Stimulated activated naive CD8-positive, alpha-beta T cell treated with anti-CD3 and anti-CD28 coated beads, Interleukin-15, amount 100 ng/mL, for 72 hours (primary cell): Measurements from ENCODE around the gene DPP6.

ENCODE experiments used
- ATAC-seq: fragments of 150-1000 bp; cut with Tn5 transposase; 2 replicates; pipeline ENCODE4 v1.10.0; 2021; ENCODE audit warnings: mild to moderate bottlenecking, moderate library complexity
- DNase-seq, 2 donors: peaks; one replicate each; pipeline ENCODE4 v3.0.0; 2021 to 2022
- H3K27ac Mint-ChIP-seq, 2 donors: one replicate each; pipeline ENCODE4 v1.8.0; 2022; ENCODE audit warnings: mild to moderate bottlenecking in 2 of 2, mixed read lengths in 2 of 2, moderate library complexity in 2 of 2
- H3K27me3 Mint-ChIP-seq: one replicate; pipeline ENCODE4 v1.8.0; 2022; ENCODE audit warnings: mixed read lengths
- H3K4me1 Mint-ChIP-seq: one replicate; pipeline ENCODE4 v1.8.0; 2022; ENCODE audit warnings: mild to moderate bottlenecking, mixed read lengths
- H3K4me3 Mint-ChIP-seq, 2 donors: one replicate each; pipeline ENCODE4 v1.8.0; 2022; ENCODE audit warnings: mild to moderate bottlenecking in 2 of 2, mixed read lengths in 2 of 2, moderate library complexity in 1 of 2
- H3K9me3 Mint-ChIP-seq, 2 donors: one replicate each; pipeline ENCODE4 v1.8.0; 2022; ENCODE audit warnings: mixed read lengths in 2 of 2

Gene DPP6

GRCh38 chr7:154306036-154306435 lies 253.8 kb downstream of the DPP6 start:
- Mint-ChIP-seq H3K27me3 (peaks cover 25% of the 10 kb centered on the region), H3K9me3 (peaks cover 0 to 4% of the 10 kb centered on the region in 2 donors), H3K27ac (no peak overlapping the region), H3K4me3 (no peak overlapping the region), H3K4me1 (no peaks in the 10 kb centered on the region)
- ATAC-seq (no peak), DNase-seq (no peak)

- ATAC-seq (no peak), DNase-seq (no peak)
- Mint-ChIP-seq H3K4me3 (no peak overlapping the region), H3K27me3 (peaks cover 20% of the 10 kb centered on the region), H3K27ac (no peak overlapping the region), H3K4me1 (no peaks in the 10 kb centered on the region), H3K9me3 (peaks cover 0 to 4% of the 10 kb centered on the region in 2 donors)
Observed at GRCh38 chr7:154308928-154309327, 256.7 kb downstream of the DPP6 start.

- H3K4me1 Mint-ChIP-seq, result no peaks in the 10 kb centered on the region
Observed at GRCh38 chr7:154310114-154310513, 257.9 kb downstream of the DPP6 start.

GRCh38 chr7:154324196-154324595 lies 272.0 kb downstream of the DPP6 start:
- no peaks in the 10 kb centered on the region for H3K4me1 Mint-ChIP-seq

More at GRCh38 chr7:154310114-154310513, 257.9 kb downstream of the DPP6 start:
- ATAC-seq (no peak), DNase-seq (no peak)
- Mint-ChIP-seq H3K27ac (no peak overlapping the region), H3K9me3 (peaks cover 0 to 4% of the 10 kb centered on the region in 2 donors), H3K27me3 (peaks cover 10% of the 10 kb centered on the region), H3K4me3 (no peak overlapping the region)

GRCh38 chr7:154326421-154326820 lies 274.2 kb downstream of the DPP6 start:
- ATAC-seq (no peak), DNase-seq (no peak)
- H3K27ac Mint-ChIP-seq, result no peak overlapping the region
- no peaks in the 10 kb centered on the region for H3K27me3 Mint-ChIP-seq
- no peak overlapping the region for H3K4me3 Mint-ChIP-seq
- H3K4me1 Mint-ChIP-seq, result no peaks in the 10 kb centered on the region
- H3K9me3 Mint-ChIP-seq, result peaks cover 0 to 5% of the 10 kb centered on the region in 2 donors

More at GRCh38 chr7:154324196-154324595, 272.0 kb downstream of the DPP6 start:
- Mint-ChIP-seq H3K27me3 (no peaks in the 10 kb centered on the region), H3K27ac (no peak overlapping the region), H3K9me3 (no peaks in the 10 kb centered on the region), H3K4me3 (no peak overlapping the region)
- DNase-seq (no peak), ATAC-seq (no peak)

- Mint-ChIP-seq H3K27ac (no peak overlapping the region), H3K4me3 (no peak overlapping the region), H3K9me3 (peaks cover 5 to 6% of the 10 kb centered on the region in 2 donors), H3K4me1 (no peaks in the 10 kb centered on the region), H3K27me3 (no peaks in the 10 kb centered on the region)
- DNase-seq, result no peak
- ATAC-seq, result no peak
Observed at GRCh38 chr7:154330318-154330717, 278.1 kb downstream of the DPP6 start.

- Mint-ChIP-seq H3K4me1 (no peaks in the 10 kb centered on the region), H3K27ac (no peak overlapping the region), H3K9me3 (peaks cover 5 to 6% of the 10 kb centered on the region in 2 donors), H3K27me3 (no peaks in the 10 kb centered on the region), H3K4me3 (no peak overlapping the region)
- ATAC-seq (no peak), DNase-seq (no peak)
Observed at GRCh38 chr7:154332811-154333580, 280.8 kb downstream of the DPP6 start.

- no peak overlapping the region for H3K4me3 Mint-ChIP-seq
- peaks cover 0 to 12% of the 10 kb centered on the region in 2 donors for H3K9me3 Mint-ChIP-seq
- ATAC-seq (no peak), DNase-seq (no peak)
- H3K27me3 Mint-ChIP-seq, result no peaks in the 10 kb centered on the region
- no peak overlapping the region for H3K27ac Mint-ChIP-seq
- no peaks in the 10 kb centered on the region for H3K4me1 Mint-ChIP-seq
Observed at GRCh38 chr7:154336295-154336694, 284.1 kb downstream of the DPP6 start.

GRCh38 chr7:154338701-154339506 lies 286.7 kb downstream of the DPP6 start:
- Mint-ChIP-seq H3K27ac (peak overlapping the region in 1 of 2 donors; percentile 49), H3K4me1 (no peaks in the 10 kb centered on the region), H3K9me3 (peaks cover 0 to 7% of the 10 kb centered on the region in 2 donors), H3K4me3 (no peak overlapping the region), H3K27me3 (no peaks in the 10 kb centered on the region)
- DNase-seq (no peak), ATAC-seq (no peak)

GRCh38 chr7:154342971-154343633 lies 290.9 kb downstream of the DPP6 start:
- ATAC-seq (no peak), DNase-seq (no peak)
- Mint-ChIP-seq H3K4me1 (no peaks in the 10 kb centered on the region), H3K27ac (no peak overlapping the region), H3K9me3 (peaks cover 0 to 7% of the 10 kb centered on the region in 2 donors), H3K27me3 (no peaks in the 10 kb centered on the region), H3K4me3 (no peak overlapping the region)

- H3K4me3 Mint-ChIP-seq, result no peak overlapping the region
- H3K4me1 Mint-ChIP-seq, result no peaks in the 10 kb centered on the region
- no peaks in the 10 kb centered on the region for H3K27me3 Mint-ChIP-seq
- H3K27ac Mint-ChIP-seq, result no peak overlapping the region
- no peak for ATAC-seq
- DNase-seq, result no peak
- H3K9me3 Mint-ChIP-seq, result peaks cover 4 to 7% of the 10 kb centered on the region in 2 donors
Observed at GRCh38 chr7:154343778-154344412, 291.7 kb downstream of the DPP6 start.

GRCh38 chr7:154345093-154345492 lies 292.9 kb downstream of the DPP6 start:
- no peaks in the 10 kb centered on the region for H3K27me3 Mint-ChIP-seq
- peaks cover 4 to 12% of the 10 kb centered on the region in 2 donors for H3K9me3 Mint-ChIP-seq
- DNase-seq (no peak), ATAC-seq (no peak)
- H3K27ac Mint-ChIP-seq, result no peak overlapping the region
- H3K4me3 Mint-ChIP-seq, result no peak overlapping the region
- no peaks in the 10 kb centered on the region for H3K4me1 Mint-ChIP-seq

- Mint-ChIP-seq H3K4me3 (no peak overlapping the region), H3K27me3 (no peaks in the 10 kb centered on the region), H3K4me1 (no peaks in the 10 kb centered on the region), H3K9me3 (peaks cover 4 to 13% of the 10 kb centered on the region in 2 donors), H3K27ac (no peak overlapping the region)
- ATAC-seq, result no peak
- DNase-seq, result no peak
Observed at GRCh38 chr7:154347700-154348266, 295.6 kb downstream of the DPP6 start.

- ATAC-seq (no peak), DNase-seq (no peak)
- Mint-ChIP-seq H3K9me3 (peaks cover 4 to 28% of the 10 kb centered on the region in 2 donors), H3K4me3 (no peak overlapping the region), H3K4me1 (no peaks in the 10 kb centered on the region), H3K27me3 (no peaks in the 10 kb centered on the region), H3K27ac (no peak overlapping the region)
Observed at GRCh38 chr7:154350892-154351291, 298.7 kb downstream of the DPP6 start.

GRCh38 chr7:154353355-154353767 lies 301.2 kb downstream of the DPP6 start:
- H3K9me3 Mint-ChIP-seq, result peaks cover 2 to 28% of the 10 kb centered on the region in 2 donors
- ATAC-seq, result no peak
- H3K27ac Mint-ChIP-seq, result no peak overlapping the region

More at GRCh38 chr7:154353355-154353767, 301.2 kb downstream of the DPP6 start:
- no peaks in the 10 kb centered on the region for H3K27me3 Mint-ChIP-seq
- no peak for DNase-seq
- no peak overlapping the region for H3K4me3 Mint-ChIP-seq
- no peaks in the 10 kb centered on the region for H3K4me1 Mint-ChIP-seq
